ENCODE measurements around the gene CYLD.
A peak's percentile ranks its signal among the peaks of the same experiment; 100 is the strongest.

CYLD gene

DNA sequence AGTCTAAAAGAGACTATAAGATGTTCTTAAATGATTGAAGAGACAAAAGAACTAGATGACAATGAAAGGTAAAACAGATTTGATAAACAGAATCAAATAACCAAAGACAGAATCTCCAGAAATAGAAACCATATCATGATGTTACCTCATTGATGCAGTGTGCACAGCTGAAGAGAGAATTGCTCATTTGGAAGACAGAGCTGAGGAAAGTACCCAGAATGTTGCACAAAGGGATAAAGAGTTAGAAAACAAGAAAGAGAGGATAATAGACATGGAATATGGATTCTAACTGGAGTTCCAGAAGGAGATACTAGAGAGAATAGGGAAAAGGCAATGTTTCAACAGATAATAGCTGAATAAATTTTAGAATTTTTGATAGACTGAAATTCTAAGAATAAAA lies 47.9 kb downstream of the CYLD start:
- DNase-seq: no peak

DNA sequence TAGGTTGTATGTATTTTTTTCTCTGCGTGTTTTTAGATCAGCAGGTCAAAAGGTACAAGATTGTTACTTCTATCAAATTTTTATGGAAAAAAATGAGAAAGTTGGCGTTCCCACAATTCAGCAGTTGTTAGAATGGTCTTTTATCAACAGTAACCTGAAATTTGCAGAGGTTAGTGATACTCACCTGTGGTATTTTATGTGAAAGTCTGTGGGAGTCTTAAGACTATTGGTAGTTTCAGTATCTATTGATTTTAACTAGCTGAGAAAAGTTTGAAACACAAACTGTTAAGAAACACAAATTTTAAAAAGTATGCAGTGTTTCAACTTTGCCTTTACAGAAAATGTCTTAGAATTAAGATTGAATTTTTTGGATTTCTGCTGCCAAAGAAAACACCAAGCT lies 49.6 kb downstream of the CYLD start:
- no peak for DNase-seq

DNA sequence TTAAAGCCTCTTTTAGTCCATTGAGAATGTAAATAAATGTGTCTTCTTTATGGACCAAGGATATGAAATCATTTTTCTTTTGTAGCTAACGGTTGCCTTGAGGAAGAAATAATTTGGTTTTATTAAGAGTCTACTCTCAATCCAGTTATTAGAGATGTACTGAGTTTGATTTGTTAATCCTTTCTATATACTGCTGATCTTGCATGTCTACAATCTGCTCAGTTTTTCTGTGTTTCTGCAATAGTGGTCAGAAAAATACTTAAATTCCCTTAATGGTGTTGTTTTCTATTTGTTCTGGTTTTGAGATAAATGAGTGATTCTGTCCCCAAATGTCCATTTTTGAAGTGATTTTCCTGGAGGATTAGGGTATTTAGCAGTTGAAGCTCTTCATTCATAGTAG lies 54.9 kb downstream of the CYLD start:
- no peak for DNase-seq

DNA sequence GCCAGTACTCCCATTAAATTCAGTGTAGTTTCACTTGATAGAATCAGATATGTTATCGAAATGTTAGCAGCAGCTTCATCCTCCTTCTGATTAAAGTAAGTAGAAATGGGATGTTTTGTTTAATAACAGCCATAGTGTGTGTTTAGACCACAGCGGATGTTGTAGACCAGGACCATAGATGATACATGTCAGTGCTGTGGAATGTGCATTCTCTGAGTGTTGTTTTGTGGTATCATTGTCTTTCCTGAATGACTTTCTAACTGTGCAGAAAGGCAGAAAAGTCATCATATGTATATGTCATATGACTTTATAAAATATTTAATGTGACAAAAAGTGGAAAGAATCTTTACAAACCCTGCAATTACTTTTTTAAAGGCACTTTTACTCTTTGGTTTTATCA lies 55.6 kb downstream of the CYLD start:
- no peak for DNase-seq

DNA sequence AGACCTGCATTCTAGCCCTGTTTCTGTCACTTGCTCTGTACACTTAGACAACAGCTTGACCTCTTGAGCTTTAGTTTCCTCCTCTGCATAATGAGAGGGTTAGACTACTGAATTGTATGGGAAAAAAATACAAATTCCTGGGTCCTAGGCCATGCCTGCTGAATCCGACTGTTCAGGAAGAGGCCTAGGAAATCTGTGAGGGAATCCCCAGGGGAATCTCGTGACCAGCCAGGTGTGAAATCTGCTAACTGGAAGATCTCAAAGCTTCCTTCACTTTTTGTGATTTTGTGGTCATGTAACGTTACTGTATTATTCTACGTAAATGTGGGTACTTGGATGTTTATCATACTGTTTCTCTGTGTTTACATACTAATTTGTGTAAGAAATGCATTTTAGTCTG lies 58.2 kb downstream of the CYLD start:
- no peak for DNase-seq

DNA sequence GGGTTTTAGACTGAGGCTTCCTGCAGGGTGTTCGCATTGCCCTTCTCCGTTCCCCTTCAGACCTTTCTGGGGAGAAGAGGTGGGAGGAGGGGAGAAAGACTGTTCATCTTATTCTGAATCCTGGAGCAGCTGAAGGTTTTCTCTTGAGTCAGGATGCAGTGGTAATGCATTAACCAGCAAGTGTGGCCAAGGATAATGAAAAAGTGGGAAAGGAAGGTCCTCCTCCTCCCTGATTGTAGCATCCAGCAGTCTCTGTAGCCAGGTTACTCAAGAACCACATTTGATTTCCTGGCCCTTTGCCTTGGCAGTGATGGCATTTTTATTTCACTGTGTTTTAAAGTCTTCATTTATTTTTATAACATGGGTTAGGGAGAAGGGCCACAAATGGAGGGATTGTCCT lies 59.1 kb downstream of the CYLD start:
- DNase-seq: no peak

DNA sequence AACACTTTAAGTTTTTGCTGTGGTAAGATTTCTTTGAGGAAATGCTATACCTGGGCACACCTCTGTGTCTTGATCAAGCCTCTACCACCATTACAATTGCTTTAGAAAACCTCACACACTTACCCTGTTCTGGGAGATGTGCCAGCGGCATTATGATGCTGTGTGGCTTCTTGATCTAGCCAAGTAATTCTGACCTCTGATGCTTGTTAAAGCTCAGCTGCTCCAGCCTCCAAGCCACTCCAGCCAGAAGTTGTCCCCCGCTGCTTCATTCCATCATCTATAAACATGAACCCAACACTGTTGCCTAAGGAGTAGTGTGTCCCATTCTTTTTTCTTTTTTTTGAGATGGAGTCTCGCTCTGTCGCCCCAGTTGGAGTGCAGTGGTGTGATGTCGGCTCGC lies 60.1 kb downstream of the CYLD start:
- DNase-seq: no peak

DNA sequence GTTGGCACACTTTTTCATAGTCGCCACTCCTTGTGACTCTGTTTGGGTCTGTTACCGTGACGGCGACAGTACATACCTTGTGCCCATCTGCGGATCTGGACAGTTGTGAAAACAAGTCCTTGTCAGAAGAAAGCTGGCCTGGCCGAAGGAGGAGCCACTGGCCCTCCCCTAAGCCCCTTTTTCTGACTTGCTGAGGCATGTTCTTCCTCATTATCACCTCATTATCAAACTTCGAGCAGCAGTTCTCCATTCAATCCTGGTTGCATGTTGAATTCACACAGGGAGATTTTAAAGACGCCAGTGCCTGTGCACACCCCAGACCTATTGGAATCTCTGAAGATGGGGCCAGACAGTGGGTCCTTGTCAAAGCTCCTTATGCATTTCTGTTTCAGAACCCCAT lies 61.1 kb downstream of the CYLD start:
- DNase-seq: no peak

DNA sequence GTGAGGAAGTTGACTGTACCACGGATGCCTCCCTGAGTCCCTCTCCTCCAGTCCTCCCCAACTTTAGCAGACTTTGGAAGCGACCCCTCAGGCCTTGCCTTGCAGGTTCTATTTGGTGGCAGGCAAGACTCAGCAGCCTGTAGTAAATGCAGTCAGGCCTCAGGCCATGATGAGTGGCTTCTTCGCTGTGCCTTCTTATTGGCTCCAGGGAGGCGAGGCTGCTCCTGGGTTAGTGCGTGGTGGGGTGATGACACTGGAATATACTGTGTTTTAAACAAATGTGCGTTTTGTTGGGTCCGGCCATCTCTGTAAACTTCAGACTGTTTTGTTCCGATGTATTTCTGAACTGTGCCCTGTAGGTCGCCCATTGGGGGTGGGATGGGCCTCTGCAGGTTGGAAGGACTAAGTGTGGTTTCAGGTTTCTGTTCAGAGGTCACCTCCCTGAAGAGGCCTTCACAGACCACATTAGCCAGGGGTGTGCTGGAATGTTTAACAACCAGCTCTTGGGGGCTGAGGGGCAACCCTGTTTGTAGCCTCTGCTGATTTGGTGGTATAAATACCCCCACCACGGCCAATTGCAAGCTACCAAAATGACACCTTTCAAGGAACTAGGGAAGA lies 62.5 kb downstream of the CYLD start:
- DNase-seq: no peak

DNA sequence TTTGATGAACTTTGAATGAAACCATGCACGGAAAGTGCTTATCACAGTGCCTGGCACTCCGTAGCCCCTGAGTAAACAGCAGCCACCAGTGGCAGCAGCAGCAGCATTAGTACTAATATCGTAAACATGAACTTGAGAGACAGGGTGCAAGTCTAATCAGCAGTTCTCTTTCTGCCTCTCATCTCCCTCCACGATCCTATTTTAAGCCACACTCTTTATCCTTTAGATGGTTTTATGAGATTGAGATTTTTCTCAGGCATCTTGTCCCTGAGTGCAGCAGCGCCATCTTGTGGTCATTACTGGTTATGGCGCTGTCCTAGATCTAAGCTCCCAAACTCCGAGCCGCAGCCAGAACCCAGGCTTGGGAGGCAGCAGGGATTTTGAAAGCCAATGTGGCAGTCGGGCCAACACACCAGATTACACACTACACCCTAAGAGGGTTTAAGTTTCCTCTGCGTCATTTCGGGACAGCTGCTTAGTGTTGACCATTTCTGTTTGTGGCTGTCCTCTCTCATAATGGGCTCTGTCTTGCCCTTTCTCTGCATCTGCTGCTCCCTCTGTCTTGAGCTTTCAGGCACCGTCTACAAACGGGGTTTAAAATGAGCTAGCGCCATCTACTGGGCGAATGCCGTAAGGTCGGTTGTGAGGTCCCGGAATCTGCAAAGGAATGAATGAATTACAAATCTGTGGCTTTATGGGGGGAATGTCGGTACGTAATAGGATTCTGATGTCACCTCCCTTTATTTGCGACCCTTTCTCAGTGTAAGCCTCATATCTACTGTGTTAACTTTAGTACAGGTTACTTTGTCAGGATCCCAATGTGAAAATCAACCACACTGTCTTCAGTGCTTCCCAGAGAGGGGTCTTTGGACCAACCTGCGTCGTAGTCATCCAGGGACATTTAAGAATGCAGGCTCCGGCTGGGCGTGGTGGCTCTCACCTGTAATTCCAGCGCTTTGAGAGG lies 64.5 kb downstream of the CYLD start:
- peak; percentile 93 for DNase-seq

DNA sequence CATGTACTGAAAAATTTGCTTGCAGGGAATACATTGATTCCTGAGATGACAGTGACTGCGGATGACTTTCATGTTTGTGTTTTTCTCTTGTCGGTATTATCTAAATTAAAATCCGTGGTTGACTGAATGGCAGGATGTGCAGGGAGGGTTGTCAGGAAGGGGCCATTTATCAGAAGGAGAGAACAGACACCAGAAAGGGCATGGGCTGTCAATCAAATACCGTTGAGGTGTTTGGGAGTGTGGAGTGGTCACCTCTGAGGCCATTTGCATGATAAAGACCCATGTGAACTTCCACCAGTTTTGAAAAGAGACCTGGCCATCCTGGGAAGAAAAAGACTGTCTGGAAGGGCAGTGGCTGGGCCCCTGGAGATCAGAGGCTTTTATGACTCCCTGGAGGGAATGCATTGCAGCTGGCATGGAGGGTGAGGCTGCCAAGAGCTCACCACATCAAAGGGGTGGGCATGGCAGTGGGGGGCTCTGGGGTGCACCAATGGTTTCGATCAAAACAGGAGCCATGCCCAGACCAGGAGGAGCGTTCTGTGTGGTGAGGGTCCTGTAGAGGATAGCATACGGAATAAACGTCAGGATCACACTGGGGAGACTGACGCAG lies 67.1 kb downstream of the CYLD start:
- DNase-seq: no peak

DNA sequence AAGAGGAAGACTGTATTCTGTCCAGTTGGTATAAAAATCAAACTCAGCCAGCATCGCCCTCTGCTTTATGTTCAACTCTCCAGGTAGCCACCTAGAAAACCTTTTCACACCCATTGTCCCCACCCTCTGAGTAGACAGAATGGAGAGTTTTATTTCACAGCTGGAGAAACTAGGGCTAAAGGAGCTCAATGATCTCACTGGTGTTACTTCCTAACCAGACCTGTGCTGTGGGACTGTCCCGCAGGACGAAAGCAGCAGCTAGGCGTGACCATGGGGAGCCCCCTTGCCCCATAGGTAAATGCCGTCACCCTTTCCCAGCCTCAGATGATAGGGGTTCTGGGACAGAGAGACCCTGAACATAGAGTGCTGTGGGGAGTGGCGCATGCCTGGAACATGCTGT lies 67.7 kb downstream of the CYLD start:
- DNase-seq: no peak

DNA sequence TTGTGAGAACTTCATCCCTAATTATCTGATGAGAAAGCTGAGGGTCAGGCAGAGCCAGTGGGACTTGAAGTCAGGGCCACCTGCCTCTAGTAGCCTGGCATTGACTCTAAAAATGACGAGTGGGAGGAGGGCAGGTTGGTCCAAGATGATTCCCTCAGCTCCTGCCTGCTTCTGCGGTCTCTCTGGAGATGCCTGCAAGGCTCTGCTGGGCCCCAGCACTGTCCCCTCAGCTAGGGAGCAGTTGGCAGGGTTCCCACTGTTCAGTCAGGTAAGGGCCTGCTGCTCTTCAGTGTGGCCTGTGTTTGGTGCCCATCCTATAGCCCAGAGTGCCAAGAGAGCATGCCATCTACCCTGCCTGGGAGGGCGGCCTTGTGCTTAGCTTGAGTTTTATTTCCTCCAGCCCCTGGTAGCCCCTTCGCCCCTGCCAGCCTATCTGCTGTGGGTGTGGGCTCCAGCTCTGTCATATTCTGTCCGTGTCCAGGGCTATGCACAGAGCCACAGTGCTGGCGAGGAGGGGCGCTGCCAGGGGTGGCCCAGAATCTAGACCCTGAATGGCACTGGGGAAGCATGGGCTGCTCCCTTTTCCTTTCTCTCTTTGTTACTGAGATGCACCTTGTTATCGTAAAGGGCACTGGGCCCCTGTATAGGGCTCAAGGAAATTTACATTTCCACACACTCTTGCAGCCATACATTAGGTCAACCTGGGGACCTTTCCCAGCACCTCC lies 68.5 kb downstream of the CYLD start:
- no peak for DNase-seq

DNA sequence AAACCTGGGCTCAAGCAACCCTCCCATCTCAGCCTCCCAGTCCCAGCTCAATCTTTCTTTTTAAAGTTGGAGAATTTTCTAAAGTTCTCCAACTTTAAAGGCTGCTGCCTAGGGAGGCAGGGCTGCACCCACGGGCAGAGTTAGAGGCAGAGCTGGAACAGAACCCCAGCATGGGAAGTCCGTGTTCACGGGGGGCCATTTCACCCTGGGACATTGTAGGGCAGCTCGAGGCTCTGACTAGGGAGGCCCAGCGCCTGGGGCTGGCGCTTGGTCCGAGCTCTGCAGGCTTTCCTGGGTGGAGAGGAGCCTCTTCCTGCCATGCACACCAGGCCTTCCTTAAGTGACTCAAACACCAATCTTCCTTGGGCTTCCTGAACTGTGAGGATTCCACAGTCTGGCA lies 70.2 kb downstream of the CYLD start:
- no peak for DNase-seq

DNA sequence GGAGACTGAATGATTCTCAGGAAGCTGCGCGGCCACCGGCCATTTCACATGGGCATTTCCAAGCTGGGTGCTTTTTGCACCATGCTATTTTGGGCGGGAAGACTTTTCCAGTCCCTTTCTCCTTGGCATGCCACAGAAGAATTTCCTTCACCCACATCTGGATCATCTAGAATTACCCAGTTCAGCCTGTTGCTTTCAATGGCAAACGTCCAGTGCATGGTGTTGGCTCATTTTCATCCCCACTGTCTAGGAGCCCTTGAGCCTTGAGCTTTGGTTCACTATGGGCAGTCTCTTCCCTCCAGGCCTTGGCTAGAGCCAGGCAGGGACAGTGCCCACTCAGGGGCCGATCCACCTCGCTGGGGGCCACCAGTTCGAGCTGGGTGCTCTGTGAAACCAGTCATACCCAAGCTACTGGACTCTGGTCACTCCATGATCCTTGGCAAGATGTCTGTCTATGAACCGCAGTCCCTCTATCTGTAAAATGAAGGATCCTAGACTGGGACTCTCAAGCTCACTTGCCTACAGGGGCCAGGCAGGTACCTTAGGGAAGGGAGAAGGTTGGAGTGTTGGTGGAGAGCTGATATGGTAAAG lies 71.1 kb downstream of the CYLD start:
- no peak for DNase-seq

DNA sequence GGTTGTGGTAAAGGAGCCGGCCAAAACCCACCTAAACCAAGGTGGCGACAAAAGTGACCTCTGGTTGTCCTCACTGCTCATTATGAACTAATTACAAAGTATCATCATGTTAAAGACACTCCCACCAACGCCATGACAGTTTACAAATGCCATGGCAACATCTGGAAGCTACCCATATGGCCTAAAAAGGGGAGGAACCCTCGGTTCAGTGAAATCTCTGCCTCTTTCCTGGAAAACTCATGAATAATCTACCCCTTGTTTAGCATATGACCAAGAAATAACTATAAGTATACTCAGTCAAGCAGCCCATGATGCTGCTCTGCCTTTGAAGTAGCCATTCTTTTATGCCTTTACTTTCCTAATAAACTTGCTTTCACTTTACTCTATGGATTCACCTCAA lies 72.2 kb downstream of the CYLD start:
- DNase-seq: no peak

DNA sequence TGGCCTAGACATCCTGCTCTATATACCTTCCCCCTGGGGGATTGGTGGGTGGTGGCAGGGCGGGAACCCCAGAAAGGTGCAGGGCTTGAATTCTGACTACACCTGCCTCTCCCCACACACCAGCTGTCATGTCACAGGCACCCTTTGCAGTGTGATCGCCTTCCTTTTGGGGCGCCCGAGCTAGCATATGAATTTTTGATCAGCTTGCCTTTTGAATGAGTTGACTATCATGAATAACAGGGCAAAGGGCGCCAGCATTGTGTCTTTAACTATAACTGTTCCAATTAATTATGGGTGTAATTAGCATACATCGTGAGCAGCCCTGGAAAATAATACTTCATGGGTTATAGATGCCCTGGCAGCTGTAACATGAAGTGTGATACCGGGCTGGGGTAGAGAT lies 72.7 kb downstream of the CYLD start:
- DNase-seq: no peak

DNA sequence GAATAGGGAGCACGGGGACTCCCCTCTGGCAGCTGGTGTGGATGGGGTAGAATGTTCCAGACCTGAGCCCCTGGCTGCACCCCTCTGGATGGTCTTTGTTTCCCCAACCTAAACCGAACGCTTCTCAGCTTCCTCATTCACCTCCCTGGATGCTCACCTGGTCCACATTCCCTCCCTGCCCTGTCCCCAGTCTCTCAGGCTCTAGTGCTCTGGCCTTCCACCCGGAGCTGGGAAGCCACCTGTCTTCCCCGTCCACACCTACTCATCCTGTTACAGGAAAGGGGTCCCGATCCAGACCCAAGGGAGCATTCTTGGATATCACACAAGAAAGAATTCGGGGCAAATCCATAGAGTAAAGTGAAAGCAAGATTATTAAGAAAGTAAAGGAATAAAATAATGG lies 73.5 kb downstream of the CYLD start:
- DNase-seq: no peak

DNA sequence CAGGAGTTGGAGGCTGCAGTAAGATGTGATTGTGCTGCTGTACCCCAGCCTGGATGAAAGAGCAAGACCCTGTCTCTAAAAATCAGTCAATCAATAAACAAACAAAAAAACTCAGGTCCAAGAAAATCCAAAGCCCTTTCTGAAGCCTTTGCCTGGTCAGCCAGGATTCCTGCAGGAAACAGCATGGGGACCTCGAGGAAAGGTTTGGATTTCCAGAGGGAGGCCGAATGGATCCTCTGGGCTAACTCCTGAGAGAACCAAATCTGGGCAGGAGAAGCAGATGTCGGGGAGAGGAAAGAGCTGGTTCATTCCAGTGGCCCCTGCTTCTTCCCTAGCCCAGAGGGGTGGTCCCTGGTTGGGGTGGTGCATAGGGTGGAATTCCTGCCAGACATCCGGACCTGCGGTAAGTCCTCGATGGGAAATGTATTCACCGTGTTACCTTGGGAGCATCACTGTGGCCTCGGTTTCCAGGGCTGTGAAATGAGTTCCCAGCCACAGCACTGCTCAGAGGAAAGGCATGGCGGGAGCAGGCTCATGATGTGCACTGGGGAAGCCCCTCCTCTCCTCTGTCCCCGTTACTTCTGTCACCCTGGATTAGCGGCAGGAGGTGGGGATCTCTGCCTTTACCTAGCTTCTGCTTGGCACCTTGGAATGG lies 75.1 kb downstream of the CYLD start:
- DNase-seq: no peak

DNA sequence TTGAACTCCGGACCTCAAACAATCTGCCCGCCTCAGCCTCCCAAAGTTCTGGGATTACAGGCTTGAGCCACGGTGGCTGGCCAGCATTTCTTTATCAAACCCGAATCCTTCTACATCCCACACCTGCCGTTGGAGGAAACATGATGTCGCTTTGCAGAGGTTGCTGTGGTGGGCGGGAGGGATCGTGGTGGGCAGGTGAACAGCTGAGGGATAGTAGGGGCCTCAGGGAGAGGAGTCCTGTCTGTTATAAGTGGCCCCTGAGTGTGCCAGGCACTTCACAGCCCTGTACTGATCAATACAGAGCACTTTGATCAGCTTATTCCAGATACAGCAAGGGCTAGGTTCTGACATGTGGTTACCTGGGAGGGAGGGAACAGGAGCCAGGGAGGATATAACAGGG lies 76.5 kb downstream of the CYLD start:
- DNase-seq: no peak

DNA sequence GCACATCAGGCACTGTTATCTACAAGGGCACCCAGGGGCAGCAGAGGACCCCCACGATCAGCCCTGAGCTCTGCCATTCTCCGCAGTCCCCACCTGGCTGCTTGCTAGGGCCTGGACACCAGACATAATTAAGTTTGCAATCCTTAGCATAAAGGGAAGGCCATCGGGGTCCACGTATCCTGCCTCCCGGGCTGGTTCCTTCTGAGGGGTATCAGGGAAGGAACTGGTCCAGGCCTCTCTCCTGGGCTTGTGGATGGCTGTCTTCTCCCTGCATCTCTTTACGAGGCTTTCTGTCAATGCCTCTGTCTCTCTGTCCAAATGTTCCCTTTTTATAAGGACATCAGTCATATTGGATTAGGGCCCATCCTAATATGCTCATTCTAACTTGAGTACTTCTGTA lies 77.8 kb downstream of the CYLD start:
- DNase-seq: no peak

DNA sequence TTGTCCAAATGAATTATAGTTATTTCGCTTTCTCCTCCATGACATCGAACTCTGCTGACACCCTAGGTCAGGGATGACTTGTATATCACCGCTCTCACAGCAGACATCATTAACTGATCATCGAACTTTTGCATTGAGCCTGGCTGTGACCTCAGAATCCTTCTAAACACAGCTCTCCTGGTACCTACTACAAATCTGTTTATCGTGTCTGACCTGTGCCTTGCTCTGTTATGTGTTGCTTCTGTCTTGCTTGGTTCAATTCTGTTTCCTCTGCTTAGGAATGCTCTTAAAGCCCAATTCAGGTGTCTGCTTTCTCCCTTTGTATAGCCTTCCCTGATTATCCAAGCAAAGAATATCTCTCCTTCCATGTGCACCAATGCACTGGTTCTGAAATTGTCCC lies 78.3 kb downstream of the CYLD start:
- no peak for DNase-seq

DNA sequence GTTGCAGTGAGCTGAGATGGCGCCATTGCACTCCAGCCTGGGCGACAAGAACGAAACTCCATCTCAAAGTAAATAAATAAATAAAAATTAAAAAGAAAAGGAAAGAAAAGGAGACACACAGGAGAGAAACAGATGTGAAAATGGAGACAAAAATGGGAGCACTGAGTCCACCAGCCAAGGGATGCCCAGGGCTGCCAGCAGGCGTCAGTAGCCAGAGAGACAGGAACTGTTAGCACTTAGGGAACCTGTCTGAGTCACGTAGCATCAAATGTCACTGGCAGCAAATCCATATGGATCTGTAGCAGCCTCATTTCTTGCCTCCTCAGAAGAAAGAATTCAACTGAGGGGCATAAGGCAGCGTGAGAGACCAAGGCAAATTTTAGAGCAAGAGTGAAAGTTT lies 79.7 kb downstream of the CYLD start:
- no peak for DNase-seq
